ENCODE measurements around the gene IFIT1B.
A peak's percentile ranks its signal among the peaks of the same experiment; 100 is the strongest.
"Not testable (repeated sequence)": the region's sequence is repeated elsewhere in the genome, so short reads cannot be mapped to it uniquely, and the experiment has no call there.

Gene IFIT1B

DNA sequence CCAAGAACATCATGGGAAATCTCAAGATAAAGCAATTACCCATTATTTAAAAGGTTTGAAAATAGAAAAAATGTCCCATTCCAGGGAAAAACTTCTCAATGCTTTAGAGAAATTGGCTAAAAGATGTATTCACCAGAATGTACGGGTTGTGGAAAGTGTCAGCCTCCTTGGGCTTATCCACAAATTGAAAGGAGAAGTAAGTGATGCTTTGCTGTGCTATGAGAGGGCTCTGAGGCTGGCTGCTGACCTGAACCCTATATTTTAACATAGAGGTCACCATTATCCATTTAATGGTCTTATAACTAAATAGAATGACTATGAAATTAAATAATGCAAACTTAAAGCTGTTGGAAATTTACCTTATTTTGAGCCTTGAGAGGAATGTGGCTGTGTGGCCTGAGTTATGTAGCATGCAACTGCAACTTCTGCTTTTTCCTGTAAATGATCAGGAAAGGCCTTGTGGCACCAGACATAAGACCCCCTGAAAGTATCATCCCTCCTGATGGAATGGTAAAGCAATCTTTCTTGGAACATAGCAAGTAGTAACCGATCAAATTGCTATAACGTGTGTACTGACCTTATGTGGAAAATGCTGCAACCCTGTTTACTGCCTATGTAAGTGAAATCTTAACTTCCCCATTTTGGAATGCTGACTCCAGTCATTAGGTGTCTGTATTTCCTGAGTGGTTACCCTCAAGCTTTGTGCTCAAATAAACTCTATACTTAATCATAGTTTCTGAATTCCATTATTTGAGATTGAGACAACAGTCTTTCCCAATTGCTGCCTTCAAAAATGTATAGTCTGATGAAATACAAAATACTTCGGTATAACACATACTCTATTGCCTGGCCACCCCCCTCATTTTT, 6.9 kb downstream of the IFIT1B start:
- DNase-seq: no peak

GRCh38 chr10:89388806-89389205, 10.9 kb downstream of the IFIT1B start:
- no peak for DNase-seq

GRCh38 chr10:89389254-89389653, 11.4 kb downstream of the IFIT1B start:
- no peak for DNase-seq

- DNase-seq: no peak
These were observed 12.8 kb downstream of the IFIT1B start for GRCh38 chr10:89390476-89391225.

DNA sequence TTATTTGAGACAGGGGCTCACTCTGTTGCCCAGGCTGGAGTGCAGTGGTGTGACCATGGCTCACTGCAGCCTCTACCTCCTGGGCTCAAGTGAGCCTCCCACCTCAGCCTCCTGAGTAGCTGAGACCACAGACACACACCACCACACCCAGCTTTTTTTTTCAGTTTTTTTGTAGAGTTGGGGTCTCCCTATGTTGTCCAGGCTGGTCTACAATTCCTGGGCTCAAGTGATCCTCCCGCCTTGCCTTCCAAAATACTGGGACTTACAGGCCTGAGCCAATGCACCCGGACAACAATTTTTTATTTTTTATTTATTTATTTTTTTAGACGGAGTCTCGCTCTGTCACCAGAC, 13.3 kb downstream of the IFIT1B start:
- DNase-seq: not testable (repeated sequence)

GRCh38 chr10:89391907-89392756, 14.3 kb downstream of the IFIT1B start, which contains the start of gene IFIT1:
Gene IFIT1 (plus strand): TSS chr10:89392623. CDS start chr10:89392713, 90 bp downstream.
- peak in 2 of 4 experiments; percentile 15 to 27 for DNase-seq

DNA sequence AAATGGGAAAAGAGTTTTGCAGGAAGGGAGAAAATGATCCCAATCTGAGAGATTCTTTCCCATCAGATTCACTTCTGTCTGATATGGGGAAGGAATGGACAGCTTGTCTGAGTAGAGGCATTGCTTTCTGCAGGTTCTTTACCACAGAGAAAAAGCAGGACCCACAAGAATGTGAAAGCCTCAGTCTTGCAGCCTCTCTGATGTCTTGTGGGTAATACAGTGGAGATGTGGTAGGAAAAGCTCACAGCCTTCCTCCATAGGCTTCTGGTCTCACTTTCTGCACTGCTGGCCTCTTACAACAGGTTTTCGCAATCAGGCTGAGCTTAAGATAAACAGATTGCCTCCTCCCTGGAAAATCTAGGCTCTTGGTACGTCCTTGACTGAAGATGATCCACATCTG, 15.1 kb downstream of the IFIT1B start:
- DNase-seq: no peak

DNA sequence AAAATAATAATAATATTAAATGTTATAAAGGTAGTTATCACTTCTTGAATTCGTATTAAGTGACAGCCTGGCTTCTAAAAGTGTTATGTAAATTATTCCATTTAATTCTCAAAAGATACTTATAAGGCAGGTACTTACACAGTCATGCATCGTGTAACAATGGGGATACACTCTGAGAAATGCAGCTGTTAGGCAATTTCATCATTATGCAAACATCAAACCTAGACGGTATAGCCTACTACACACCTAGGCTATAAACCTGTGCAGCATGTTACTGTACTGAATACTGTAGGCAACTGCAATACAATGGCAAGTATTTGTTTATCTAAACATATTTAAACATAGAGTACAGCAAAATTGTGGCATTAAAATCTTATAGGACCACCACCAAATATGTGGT, 16.0 kb downstream of the IFIT1B start:
- no peak for DNase-seq

DNA sequence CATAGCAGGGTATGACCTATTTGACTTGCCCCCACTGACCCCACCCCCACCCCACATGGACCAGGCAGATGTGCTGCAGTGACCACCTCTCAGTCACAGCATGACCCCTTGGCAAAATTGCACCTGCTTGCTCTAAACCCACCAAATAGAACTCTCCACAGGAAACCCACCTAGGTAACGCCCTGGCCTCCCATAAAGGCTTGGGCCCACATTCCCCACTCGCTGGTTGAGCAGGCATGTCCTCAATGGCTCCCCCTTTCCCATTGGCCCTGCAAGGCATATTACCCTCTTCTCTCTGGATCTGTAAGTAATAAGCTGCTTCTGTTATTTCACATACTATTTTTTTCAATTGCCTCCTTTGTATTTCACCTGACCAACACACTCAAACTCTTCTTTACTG, 17.3 kb downstream of the IFIT1B start:
- no peak for DNase-seq

DNA sequence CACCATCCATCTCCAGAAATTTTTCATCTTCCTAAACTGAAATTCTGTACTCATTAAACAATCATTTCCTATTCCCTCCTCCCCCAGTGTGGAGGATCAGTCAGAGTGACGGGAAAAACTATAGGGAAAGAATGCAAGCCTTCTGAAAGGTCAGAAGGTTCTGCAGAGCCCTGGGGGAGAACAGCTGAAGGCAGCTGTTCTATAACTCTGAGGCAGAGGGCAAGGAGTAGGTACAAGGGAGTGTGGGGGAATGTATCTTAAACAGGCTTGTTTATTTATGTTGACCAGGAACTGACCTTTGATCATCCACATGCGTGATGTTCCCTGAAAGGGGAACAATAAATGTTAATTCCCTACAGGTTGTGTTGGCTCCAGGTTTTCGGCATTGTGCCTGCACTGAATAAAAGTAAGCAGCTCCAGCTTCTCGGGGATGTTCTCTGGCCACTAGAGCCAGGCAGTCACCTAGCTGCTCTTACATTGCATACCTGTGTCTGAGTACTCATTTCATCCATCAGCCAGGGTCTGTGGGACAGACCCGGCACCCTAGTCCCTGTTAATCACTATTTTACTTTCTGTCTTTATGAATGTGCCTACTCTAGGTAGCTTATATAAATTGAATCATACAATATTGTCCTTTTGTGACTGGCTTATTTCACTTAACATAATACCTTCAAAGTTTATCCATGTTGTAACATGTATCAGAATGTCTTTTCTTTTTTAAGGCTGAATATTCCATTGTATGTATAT, 20.3 kb downstream of the IFIT1B start:
- no peak for DNase-seq

DNA sequence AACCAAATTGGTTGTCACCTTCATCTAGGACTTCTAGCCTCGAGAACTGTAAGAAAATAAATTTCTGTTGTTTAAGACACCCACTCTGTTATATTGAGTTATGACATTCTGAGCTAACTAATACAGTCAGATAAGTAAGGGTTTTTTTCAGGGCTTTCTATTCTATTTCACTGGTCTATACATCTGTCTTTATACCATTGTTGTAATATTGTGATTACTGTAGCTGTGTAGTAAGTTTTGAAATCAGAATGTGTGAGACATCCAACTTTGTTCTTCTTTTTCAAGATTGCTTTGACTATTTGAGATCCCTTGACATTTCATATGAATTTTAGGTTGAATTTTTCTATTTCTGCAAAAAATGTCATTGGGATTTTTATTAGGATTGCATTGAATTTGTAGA, 22.1 kb downstream of the IFIT1B start:
- DNase-seq: no peak

DNA sequence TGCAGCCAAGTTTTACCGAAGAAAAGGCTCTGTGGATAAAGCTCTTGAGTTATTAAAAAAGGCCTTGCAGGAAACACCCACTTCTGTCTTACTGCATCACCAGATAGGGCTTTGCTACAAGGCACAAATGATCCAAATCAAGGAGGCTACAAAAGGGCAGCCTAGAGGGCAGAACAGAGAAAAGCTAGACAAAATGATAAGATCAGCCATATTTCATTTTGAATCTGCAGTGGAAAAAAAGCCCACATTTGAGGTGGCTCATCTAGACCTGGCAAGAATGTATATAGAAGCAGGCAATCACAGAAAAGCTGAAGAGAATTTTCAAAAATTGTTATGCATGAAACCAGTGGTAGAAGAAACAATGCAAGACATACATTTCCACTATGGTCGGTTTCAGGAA, 25.2 kb downstream of the IFIT1B start:
- DNase-seq: no peak

DNA sequence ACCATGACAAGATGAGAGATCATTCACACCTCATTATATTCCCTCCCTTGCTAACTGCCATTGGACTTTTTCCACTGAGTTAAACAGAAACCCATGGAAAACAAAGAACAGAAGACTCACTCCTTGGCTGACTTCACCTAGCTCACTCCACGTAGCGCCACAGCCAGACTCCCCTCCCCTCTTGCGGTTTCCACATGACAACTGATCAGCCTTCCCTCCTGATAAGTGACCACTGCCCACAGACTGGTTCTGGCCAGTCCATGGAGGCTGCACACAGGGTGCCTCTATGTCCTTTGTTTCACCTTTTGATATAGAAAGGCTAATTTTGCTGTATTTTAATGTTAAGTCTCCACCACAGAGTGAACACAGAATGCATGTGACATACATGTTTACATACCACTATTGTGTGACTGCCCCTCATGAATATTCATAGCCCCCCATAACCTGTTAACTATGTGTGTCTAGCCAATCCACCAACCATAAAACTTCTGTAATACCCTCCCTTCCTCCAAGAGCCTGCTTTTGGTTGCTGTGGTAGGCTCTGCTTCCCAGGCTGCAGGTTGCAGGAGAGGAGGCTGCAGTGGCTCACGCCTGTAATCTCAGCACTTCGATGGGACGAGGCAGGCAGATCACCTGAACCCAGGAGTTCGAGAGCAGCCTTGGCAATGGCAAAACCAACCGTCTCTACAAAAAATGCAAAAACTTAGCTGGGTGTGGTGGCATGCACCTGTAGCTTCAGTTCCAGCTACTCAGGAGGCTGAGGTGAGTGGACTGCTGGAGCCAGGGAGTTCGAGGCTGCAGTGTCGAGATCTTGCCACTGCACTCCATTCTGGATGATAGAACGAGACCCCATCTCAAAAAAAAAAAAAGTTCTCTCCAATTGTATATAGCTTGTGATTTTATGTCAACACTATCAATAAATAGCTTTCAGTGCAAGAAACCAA, 26.5 kb downstream of the IFIT1B start:
- DNase-seq: no peak

- not testable (repeated sequence) for DNase-seq
These were observed 28.3 kb downstream of the IFIT1B start for GRCh38 chr10:89406178-89406577.

- DNase-seq: not testable (repeated sequence)
These were observed 29.9 kb downstream of the IFIT1B start for GRCh38 chr10:89407792-89408191.

GRCh38 chr10:89409282-89409681, 31.4 kb downstream of the IFIT1B start:
- DNase-seq: not testable (repeated sequence)

DNA sequence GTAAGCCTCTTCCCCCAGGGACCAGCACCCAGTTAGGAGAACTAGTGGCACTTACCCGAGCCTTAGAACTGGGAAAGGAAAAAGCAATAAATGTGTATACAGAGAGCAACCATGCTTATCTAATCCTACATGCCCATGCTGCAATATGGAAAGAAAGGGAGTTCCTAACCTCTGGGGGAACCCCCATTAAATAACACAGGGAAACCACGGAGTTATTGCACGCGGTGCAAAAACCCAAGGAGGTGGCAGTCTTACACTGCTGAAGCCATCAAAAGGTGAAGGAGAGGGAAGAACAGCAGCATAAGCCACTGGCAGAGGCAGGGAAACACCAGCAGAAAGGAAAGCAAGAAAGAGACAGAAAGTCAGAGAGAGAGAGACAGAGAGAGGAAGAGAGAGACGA, 32.7 kb downstream of the IFIT1B start:
- not testable (repeated sequence) for DNase-seq

- not testable (repeated sequence) for DNase-seq
These were observed 33.3 kb downstream of the IFIT1B start for GRCh38 chr10:89411135-89411534.

GRCh38 chr10:89412276-89412675, 34.4 kb downstream of the IFIT1B start:
- DNase-seq: peak in 2 of 4 experiments; percentile 16 to 20

DNA sequence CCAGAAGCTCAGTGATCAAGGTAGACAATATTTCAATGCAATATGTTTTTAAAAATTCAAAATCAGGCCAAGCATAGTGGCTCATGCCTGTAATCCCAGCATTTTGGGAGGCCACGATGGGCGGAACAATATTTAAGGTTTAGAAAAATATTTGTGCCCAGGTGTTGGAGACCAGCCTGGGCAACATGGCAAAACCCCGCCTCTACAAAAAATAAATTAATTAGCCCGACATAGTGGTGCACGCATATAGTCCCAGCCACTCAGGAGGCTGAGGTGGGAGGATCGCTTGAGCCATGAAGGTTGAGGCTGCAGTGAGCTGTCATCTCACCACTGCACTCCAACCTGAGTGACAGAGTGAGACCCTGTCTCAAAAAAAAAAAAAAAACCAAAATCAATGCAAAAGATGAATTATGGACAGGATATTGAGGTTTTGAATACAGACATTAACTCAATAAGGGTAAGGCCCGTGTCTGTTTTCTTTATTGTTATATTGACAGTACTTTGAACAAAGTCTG, 35.6 kb downstream of the IFIT1B start:
- DNase-seq: peak in 1 of 4 experiments; percentile 7

Data from activated naive CD4-positive, alpha-beta T cell (primary cell).